NCI-H446 treated with DMSO at 0.1 percent for 48 hours (cell line): ENCODE measurements around the gene PLEKHH1.
"Not testable (repeated sequence)": the region's sequence is repeated elsewhere in the genome, so short reads cannot be mapped to it uniquely, and the experiment has no call there.

Experiments used
- DNase-seq: peaks from one replicate; lab custom pipeline; 2025; lab: John Stamatoyannopoulos, UW

PLEKHH1 gene

DNA sequence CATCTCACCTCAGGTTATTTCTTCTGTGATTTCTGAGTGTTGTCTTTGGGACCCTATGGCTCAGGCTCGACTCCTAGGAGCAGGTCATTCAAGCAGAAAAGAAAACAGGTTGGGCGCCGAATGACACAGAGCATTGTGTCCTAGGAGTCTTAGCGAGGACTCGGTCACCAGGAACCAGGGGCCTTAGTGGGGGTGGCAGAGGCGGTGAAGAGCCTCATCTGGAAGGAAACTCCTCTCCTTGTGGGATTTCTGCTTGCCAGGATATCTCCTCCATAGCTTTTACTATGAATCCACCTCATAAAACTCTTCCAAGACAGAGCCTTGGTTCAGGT lies 630 bp downstream of the PLEKHH1 start:
- no peak for DNase-seq

GRCh38 chr14:67536087-67536486 lies 3.0 kb downstream of the PLEKHH1 start:
- no peak for DNase-seq

- DNase-seq, result no peak
Observed at GRCh38 chr14:67537736-67538135, 4.6 kb downstream of the PLEKHH1 start.

- DNase-seq, result no peak
Observed at GRCh38 chr14:67538501-67538900, 5.4 kb downstream of the PLEKHH1 start.

DNA sequence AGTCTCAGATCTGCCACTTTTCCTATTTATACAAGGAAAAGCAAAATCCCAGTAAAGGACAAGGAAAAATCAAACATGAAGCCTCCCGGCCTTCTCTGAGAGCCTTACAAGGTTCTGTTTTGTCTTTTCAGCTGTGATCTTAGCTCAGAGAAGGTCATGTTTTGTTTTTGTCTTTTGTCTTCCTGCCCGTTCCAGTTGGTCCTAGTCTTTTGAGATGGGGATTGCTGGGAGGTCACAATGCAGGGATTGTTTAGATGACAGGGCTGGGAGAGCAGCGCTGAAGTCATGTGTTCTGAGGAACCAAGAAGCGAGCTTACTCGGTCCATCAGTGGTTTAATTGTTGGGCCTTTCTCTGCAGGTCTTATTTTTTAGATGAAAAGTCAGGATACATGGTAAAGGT lies 6.0 kb downstream of the PLEKHH1 start:
- no peak for DNase-seq

DNA sequence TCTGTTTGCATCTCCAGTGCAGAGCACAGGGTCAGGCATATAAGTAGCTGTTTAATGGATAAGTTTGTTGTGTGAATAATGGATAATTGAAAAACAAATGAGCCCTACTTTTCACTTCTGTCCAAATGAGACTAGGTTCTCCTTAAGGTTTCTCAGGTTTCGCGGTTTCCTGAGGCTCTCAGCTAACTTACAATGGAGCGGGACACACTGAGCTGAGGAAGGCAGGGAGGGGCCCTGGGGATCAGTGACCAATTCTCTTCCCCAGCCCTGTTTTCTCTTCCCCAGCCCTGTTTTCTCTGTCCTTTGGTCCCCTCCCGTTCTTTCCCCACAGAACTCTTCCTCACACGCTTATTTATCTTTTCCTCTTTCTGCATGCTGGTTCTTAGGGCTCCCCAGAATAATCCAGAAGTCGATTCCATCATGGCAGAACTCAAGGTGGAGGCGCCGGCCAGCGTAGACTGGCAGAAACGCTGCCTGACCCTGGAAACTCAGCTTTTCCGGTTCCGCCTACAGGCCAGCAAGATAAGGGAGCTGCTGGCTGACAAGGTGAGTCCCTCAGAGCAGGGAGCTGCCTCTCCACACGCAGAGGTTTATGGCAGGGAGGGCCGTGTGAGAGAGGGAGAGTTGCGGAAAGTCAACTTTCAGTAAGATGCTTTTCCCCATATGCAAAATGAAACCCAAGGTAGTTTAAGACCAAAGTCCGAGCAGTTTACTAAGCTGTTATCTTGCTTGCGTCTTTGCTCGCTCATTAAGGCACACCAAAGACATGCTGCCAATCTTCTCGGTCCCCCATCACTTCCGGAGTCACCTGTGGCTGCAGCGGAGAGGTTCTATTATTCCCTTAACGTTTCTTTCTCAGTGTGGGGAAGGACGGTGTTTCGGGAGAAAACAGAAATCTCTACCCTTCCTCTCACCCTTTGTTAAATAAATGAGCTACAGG lies 8.6 kb downstream of the PLEKHH1 start:
- DNase-seq, result no peak

DNA sequence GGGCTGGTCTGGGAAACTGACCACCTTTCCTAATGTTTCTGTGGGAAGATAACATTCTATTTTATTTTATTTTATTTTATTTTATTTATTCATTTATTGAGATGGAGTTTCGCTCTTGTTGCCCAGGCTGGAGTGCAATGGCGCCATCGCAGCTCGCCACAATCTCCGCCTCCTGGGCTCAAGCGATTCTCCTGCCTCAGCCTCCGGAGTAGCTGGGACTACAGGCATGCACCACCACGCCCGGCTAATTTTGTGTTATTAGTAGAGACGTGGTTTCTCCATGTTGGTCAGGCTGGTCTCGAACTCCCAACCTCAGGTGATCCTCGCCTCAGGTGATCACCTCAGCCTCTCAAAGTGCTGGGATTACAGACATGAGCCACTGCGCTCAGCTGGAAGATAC lies 9.5 kb downstream of the PLEKHH1 start:
- not testable (repeated sequence) for DNase-seq

DNA sequence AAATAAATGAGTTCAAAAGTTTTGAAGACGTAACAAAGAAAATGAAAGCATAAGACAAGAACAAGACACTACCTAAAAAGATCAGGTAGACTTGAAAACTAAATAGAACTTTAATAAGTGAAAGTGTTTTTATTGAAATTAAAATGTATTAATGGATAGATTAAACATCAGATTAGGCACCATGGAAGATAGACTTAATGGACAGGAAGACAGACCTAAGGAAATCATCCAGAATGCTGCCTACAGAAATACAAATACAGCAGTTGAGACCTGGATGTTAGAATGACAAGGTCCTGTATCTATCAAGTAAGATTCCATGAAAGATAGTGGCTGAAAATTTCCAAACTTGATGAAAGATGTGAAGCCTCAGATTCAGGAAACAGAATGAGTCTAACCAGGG lies 11.5 kb downstream of the PLEKHH1 start:
- DNase-seq, result no peak

GRCh38 chr14:67547224-67547780 lies 14.2 kb downstream of the PLEKHH1 start:
- no peak for DNase-seq

DNA sequence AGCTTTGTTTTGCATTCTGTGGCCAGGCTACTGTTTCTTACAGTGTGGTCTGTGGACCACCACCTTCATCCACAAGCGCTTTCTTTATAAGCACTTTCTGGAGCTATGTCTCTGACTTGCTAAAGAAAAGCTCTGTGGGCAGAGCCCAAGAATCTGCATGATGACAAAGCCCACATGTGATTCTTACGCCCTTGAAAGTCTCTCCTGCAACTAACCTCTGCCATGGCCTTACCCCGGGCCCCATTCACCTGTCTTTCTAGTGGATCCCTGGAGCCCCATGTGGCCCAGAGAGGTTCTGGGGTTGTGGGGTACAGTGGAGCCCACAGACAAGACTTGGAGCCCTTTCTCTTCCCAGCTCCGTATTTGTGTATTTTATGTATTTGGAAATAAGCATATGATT lies 16.6 kb downstream of the PLEKHH1 start:
- no peak for DNase-seq

GRCh38 chr14:67551123-67551522 lies 18.0 kb downstream of the PLEKHH1 start:
- DNase-seq, result no peak

DNA sequence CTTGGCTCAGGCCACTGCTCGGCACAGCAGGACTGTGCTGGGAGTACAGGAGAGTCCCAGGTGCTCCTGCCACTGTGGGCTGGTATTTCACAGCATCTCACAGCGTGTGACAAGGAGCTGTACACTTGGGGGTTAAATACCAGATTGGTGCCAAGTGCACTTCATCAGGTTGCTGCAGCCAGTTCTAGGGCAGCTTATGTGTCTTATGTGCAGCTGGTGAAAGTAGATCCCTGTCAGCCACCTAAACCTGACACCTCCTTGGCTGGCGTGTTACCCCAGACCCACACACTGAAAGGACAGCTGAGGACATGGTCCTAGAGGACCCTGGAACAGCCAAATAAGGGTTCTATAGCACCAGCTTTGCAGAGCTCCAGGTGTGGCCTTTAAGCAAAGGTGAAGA lies 18.9 kb downstream of the PLEKHH1 start:
- no peak for DNase-seq

DNA sequence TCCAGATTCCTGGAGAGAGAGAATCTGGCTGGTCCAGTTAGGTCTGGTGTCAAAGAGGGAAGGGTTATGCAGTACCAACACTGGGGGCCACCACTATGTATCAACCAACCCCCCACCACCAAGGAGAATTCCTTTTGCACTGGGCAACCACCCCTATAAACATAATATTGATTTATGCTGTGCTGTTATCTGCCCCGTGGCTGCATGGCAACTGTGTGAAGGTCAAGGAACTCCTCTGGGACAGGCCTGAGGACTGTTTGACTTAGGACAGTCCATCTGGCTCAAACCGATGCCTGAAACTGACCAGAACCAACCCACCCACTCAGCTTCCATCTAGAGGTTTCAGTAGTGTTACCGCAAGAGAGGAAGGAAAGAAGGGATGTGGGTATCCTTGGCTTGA lies 20.5 kb downstream of the PLEKHH1 start:
- no peak for DNase-seq

GRCh38 chr14:67554341-67554740 lies 21.3 kb downstream of the PLEKHH1 start:
- DNase-seq, result no peak

DNA sequence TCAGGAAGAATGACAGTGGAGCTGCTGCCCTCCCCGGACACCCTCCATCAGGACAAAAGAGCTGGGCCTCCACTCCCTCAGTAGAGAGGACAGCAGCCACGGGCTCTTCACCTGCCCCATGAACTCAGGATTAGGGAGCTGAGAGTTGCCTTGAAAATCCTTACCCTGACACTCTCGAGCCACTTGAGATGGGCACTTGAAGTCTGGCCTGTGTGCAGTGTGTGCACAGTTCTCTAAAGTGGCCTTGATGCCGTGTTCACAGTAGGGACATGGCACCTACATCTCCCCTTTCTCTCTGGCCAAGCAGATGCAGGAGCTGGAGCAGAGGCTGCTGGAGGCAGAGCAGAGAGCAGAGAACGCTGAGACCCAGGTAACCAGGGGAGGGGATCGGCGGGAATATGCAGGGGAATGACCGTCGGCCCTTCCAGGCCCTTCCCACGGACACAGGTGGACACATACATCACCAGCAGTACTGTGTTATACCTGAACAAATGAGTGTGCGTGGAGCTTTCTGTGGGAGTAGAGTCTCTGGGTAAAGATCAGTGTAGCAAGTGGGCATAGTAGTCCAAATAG lies 22.5 kb downstream of the PLEKHH1 start:
- no peak for DNase-seq

- no peak for DNase-seq
Observed at GRCh38 chr14:67556671-67557070, 23.6 kb downstream of the PLEKHH1 start.

DNA sequence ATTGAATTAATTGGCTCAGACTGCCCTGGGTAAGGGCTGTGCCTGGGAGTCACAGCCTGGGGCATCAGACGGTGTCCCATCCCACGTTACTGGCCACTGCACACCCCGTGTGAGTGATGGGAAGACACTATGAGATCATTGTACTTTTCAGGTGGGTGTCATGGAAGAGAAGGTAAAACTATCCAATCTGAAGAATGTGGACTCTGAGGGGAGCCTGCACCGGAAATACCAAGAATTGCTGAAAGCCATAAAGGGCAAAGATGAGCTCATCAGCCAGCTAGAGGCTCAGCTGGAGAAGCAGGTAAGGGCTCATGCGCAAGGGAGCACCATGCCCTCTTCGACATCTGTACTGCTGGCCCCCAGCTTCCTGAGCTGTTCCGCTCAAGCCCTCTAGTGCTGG lies 24.0 kb downstream of the PLEKHH1 start:
- no peak for DNase-seq

DNA sequence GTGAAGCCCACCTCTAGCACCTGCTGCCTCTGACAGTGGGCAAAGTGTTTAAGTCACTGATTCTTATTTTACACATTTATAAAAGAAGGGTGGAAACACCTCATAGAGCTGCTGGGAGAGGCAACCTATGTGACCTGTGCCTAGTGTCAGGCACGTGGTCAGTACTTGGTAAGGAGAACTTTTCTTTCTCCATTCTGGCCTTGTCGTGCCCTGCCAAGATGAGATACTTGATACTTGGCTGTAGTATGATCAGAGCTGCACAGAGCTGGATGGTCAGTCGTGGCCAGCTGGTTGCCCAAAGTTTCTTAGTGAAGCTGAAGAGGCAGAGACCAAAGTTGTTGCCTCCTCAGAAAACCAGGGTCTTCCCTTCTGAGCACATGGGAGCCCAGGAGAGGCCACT lies 24.6 kb downstream of the PLEKHH1 start:
- DNase-seq, result no peak

GRCh38 chr14:67559639-67560038 lies 26.5 kb downstream of the PLEKHH1 start:
- no peak for DNase-seq

DNA sequence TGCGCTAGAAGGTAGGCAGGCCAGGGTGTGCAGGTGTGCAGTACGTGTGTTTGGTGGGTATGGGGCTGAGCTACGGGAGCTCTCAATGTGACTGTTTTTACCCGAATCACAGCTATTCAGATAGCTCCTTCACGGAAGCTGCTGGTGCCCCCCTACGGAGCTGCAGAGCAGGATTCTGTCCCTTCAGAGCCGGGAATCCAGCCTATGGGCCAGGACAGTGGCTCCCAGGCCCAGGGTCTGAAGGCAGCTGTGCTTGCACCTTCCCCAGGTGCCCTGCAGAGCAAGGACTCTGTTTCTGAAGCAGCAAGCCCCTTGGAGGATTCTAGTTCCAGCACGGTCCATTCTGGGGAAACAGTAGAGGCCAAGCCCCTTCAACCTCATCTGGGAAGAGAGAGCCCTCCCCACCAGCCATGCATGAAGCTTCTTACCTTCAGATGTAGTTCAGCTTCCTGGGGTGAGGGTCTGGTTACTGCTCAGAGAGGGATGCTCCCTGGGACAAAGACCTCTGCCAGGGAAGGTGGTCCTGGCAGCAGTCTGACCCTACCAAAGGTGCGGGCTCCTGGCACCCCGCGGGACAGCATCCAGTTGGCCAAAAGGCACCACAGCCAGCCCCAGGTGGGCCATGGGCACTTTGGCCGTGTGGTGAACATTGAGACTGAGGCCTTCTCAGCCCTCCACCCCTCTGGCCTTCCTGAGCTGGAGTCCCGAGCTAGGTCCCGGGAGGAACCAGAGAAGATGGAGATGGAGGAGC lies 29.1 kb downstream of the PLEKHH1 start:
- DNase-seq, result no peak

GRCh38 chr14:67562776-67563150 lies 29.7 kb downstream of the PLEKHH1 start:
- no peak for DNase-seq

- no peak for DNase-seq
Observed at GRCh38 chr14:67564236-67564635, 31.1 kb downstream of the PLEKHH1 start.

DNA sequence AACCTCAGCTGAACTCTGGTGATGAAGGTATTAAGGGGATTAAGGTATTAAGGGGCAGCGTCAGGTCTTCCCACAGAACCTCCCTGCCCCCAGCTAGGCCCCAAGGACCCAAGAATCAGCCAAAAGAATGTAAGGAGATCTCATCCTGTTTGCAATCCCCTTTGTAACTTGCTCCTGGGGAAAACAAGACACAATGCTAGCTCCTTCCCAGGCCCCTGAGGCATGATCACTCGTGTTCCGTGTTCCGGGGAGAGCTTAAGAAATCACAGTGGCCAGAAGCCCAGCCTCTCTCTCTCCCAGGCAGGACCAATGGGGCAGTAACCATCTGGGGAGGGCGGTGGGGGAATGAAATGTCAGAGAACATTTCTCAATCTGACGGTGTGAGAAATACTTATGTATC lies 33.8 kb downstream of the PLEKHH1 start:
- DNase-seq, result no peak
